OCI-LY7 (cell line): Measurements from ENCODE around the gene KATNA1.

ENCODE experiments used
- EZH2phosphoT487 ChIP-seq: fragments of 200-600 bp; sonication (generic); IDR thresholded peaks from 2 replicates; pipeline ENCODE4 v1.6.1; 2018; ENCODE audit warnings: low read depth, borderline replicate concordance, mild to moderate bottlenecking, mixed run types, antibody characterized with exemption, low read length, moderate library complexity, mixed read lengths
- TF ChIP-seq, protein P1 (sequence below): fragments of 200-600 bp; sonication (generic); conservative IDR thresholded peaks from 2 replicates; pipeline ENCODE4 v1.5.1; 2014; ENCODE audit warnings: mild to moderate bottlenecking, antibody characterized with exemption, low read length, moderate library complexity, mixed read lengths

DNA sequence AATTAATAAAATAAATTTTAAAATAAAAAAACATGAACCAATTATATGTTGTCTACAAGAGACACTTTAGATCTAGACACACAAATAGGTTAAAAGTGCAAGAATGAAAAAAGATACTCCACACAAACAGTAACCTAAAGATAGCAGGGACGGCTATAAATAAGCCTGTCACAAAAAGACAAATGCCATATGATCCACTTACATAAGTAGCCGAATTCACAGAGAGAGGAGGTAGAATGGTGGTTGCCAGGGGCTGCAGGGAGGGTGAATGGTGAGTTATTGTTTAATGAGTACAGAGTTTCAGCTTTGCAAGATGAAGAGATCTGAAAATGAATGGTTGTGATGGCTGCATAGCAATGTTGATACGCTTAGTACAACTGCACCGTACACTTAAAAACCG, 32.7 kb downstream of the KATNA1 start:
- TF ChIP-seq, protein P1, sequence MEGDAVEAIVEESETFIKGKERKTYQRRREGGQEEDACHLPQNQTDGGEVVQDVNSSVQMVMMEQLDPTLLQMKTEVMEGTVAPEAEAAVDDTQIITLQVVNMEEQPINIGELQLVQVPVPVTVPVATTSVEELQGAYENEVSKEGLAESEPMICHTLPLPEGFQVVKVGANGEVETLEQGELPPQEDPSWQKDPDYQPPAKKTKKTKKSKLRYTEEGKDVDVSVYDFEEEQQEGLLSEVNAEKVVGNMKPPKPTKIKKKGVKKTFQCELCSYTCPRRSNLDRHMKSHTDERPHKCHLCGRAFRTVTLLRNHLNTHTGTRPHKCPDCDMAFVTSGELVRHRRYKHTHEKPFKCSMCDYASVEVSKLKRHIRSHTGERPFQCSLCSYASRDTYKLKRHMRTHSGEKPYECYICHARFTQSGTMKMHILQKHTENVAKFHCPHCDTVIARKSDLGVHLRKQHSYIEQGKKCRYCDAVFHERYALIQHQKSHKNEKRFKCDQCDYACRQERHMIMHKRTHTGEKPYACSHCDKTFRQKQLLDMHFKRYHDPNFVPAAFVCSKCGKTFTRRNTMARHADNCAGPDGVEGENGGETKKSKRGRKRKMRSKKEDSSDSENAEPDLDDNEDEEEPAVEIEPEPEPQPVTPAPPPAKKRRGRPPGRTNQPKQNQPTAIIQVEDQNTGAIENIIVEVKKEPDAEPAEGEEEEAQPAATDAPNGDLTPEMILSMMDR: no peak
- no peak for TF ChIP-seq EZH2phosphoT487
